ENCODE measurements around the gene PYDC2. TPM values are rescaled to one million over a fixed set of nuclear protein-coding genes. Genes with fewer than 3 reads are reported as not detected.
A peak's percentile ranks its signal among the peaks of the same experiment; 100 is the strongest.

The PYDC2 gene
- total RNA-seq, 1 experiment from 2014 or later = not detected

GRCh38 chr3:191470080-191470479 is 9.1 kb downstream of the PYDC2 start:
- Histone ChIP-seq H4K5ac (ENCODE audit: insufficient read length, low read depth, low read length) (no peak overlapping the region), H3K4ac (ENCODE audit: low read depth, low read length) (no peak overlapping the region), H2AFZ (ENCODE audit: low read length) (peak overlapping the region; percentile 68), H2BK20ac (ENCODE audit: low read depth, low read length, poor library complexity, severe bottlenecking) (no peak overlapping the region), H3K23ac (ENCODE audit: insufficient read length, low read depth, low read length) (no peak overlapping the region), H3K9ac (ENCODE audit: extremely low read depth, insufficient read length, low read length) (no peak overlapping the region), H3K18ac (ENCODE audit: insufficient read length, low read depth, low read length) (no peak overlapping the region), H2BK12ac (ENCODE audit: insufficient read length, low read depth, low read length) (no peak overlapping the region), H3K79me2 (ENCODE audit: insufficient read depth, low read length) (no peaks in the 10 kb centered on the region), H3K27me3 (ENCODE audit: insufficient read depth, low read length) (no peaks in the 10 kb centered on the region), H4K91ac (ENCODE audit: insufficient read length, low read depth, low read length) (no peak overlapping the region), H4K20me1 (ENCODE audit: control insufficient read depth, insufficient read depth, insufficient read length) (no peaks in the 10 kb centered on the region), H3K4me1 (ENCODE audit: insufficient read depth, low read length) (no peaks in the 10 kb centered on the region), H3K56ac (ENCODE audit: insufficient read length, low read depth, low read length) (no peak overlapping the region), H3K4me2 (ENCODE audit: insufficient read depth, insufficient read length, low read length) (no peak overlapping the region), H3K79me1 (ENCODE audit: insufficient read depth, low read depth, low read length, poor library complexity, severe bottlenecking) (no peaks in the 10 kb centered on the region), H3K27ac (ENCODE audit: insufficient read length, low read depth, low read length) (no peak overlapping the region), H4K8ac (replicated peaks; ENCODE audit: insufficient read length, low read depth, low read length) (no peak overlapping the region), H3K9me3 (ENCODE audit: control insufficient read depth, low read depth, low read length) (no peaks in the 10 kb centered on the region), H2BK120ac (ENCODE audit: low read depth, low read length, poor library complexity, severe bottlenecking) (no peak overlapping the region), H3T11ph (ENCODE audit: low read length) (no peak overlapping the region), H3K23me2 (ENCODE audit: insufficient read length, low read depth, low read length, poor library complexity, severe bottlenecking) (no peaks in the 10 kb centered on the region), H2AK5ac (ENCODE audit: insufficient read length, low read length) (no peak overlapping the region), H3K14ac (ENCODE audit: insufficient read depth, low read length) (no peak overlapping the region), H2BK5ac (ENCODE audit: insufficient read length, low read length) (no peak overlapping the region), H2BK15ac (ENCODE audit: low read depth, low read length) (no peak overlapping the region)
- Mint-ChIP-seq H3K27me3 (ENCODE audit: low read depth) (no peaks in the 10 kb centered on the region), H3K9me3 (peaks cover 0 to 2% of the 10 kb centered on the region in 2 experiments; a peak in 2 of 5 replicates), H3K36me3 (ENCODE audit: insufficient read depth in 1 of 3, low read depth in 3 of 3) (no peaks in the 10 kb centered on the region), H3K27ac (peak overlapping the region in 1 of 3 experiments; percentile 14; a peak in 1 of 7 replicates), H3K4me3 (no peak overlapping the region), H3K4me1 (peaks cover 0 to 4% of the 10 kb centered on the region in 2 experiments; a peak in 1 of 4 replicates)
- TF ChIP-seq CTCF (conservative IDR thresholded peaks at IDR 0.05) = no peak
- DNase-seq = no peak
